Mesothelial cell of epicardium (in vitro differentiated cells): ENCODE results near the gene ADAT1. TPM values are rescaled to one million over a fixed set of nuclear protein-coding genes. Genes with fewer than 3 reads are reported as not detected.

Experiments
- DNase-seq, 2 experiments: peaks; one replicate each; pipeline ENCODE4 v3.0.0; 2021; ENCODE audit warnings: low spot score in 2 of 2; ENCODE audit not compliant: unreplicated experiment in 2 of 2
- H3K27ac Mint-ChIP-seq: 2 replicates; pipeline ENCODE4 v1.8.0; 2021; ENCODE audit warnings: mixed read lengths
- H3K27me3 Mint-ChIP-seq: 2 replicates; pipeline ENCODE4 v1.8.0; 2021; ENCODE audit warnings: low read depth, mixed read lengths
- H3K36me3 Mint-ChIP-seq: 2 replicates; pipeline ENCODE4 v1.8.0; 2021; ENCODE audit warnings: mixed read lengths
- H3K4me1 Mint-ChIP-seq: 2 replicates; pipeline ENCODE4 v1.8.0; 2021; ENCODE audit warnings: mixed read lengths
- H3K4me3 Mint-ChIP-seq: 2 replicates; pipeline ENCODE4 v1.8.0; 2021; ENCODE audit warnings: mild to moderate bottlenecking, moderate library complexity, mixed read lengths
- H3K9me3 Mint-ChIP-seq: 2 replicates; pipeline ENCODE4 v1.8.0; 2021; ENCODE audit warnings: mixed read lengths
- total RNA-seq: library from RNA; stranded (reverse); gene quantifications from 3 replicates; pipeline ENCODE4 v1.2.1, GENCODE V29; 2021
- TF ChIP-seq, protein P1 (sequence below): fragments of 200-600 bp; sonication (generic); IDR thresholded peaks from one replicate; pipeline ENCODE4 v1.5.0; 2021; ENCODE audit warnings: antibody characterized with exemption; ENCODE audit not compliant: unreplicated experiment

ADAT1 gene
- total RNA-seq, 1 donor from 2014 or later = 58.7 TPM

DNA sequence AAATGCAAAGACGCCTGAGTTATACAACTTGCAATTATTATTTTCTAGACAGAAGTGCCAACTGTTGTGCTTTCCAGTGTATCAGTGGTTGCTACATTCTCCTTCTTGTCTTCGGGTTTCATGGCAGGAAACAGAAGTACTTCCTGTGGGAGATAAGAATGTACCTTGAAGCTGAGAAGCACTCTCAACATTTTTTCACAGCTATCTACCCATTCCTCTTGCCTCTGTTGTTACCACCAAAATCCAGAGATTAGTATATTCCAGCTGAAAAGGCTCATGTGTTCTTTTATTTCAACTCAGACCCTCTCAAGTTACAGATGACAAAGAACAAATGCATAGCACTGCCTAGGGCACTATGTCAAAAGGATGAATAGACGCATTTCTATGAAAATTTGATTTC, 4.8 kb upstream of the ADAT1 start:
- peaks cover 1% of the 10 kb centered on the region for H3K4me1 Mint-ChIP-seq
- no peaks in the 10 kb centered on the region for H3K27me3 Mint-ChIP-seq
- no peak for DNase-seq
- H3K9me3 Mint-ChIP-seq = no peaks in the 10 kb centered on the region
- no peak overlapping the region for H3K27ac Mint-ChIP-seq
- H3K4me3 Mint-ChIP-seq = no peak overlapping the region
- TF ChIP-seq, protein P1, sequence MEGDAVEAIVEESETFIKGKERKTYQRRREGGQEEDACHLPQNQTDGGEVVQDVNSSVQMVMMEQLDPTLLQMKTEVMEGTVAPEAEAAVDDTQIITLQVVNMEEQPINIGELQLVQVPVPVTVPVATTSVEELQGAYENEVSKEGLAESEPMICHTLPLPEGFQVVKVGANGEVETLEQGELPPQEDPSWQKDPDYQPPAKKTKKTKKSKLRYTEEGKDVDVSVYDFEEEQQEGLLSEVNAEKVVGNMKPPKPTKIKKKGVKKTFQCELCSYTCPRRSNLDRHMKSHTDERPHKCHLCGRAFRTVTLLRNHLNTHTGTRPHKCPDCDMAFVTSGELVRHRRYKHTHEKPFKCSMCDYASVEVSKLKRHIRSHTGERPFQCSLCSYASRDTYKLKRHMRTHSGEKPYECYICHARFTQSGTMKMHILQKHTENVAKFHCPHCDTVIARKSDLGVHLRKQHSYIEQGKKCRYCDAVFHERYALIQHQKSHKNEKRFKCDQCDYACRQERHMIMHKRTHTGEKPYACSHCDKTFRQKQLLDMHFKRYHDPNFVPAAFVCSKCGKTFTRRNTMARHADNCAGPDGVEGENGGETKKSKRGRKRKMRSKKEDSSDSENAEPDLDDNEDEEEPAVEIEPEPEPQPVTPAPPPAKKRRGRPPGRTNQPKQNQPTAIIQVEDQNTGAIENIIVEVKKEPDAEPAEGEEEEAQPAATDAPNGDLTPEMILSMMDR = no peak
- H3K36me3 Mint-ChIP-seq = peaks cover 51% of the 10 kb centered on the region

- Mint-ChIP-seq H3K27ac (no peak overlapping the region), H3K4me1 (peaks cover 9% of the 10 kb centered on the region), H3K9me3 (no peaks in the 10 kb centered on the region), H3K27me3 (no peaks in the 10 kb centered on the region), H3K36me3 (peaks cover 46% of the 10 kb centered on the region), H3K4me3 (no peak overlapping the region)
- TF ChIP-seq, protein P1 = no peak
- DNase-seq = no peak
These were observed 3.7 kb upstream of the ADAT1 start for GRCh38 chr16:75626806-75627205.

DNA sequence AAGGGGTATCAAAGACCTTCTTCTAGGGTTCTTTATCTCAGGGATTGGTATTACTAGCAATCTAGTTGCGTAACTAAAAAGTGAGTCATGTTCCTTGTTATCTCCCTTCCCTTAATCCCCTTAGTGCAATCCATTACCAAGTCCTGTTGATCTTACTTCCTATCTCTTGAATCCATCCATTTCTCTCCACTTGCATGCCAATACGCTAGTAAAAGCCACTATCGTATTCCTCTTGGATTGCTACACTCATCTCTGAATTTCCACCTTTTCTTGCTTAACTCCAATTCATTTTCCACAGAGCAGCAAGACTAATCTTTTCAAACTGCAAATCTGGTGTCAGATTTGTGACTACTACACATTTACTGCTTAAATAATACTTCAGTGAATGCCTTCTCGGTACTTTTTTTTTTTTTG, 1.8 kb upstream of the ADAT1 start:
- no peaks in the 10 kb centered on the region for H3K27me3 Mint-ChIP-seq
- DNase-seq = no peak
- H3K4me1 Mint-ChIP-seq = peaks cover 23% of the 10 kb centered on the region
- no peaks in the 10 kb centered on the region for H3K9me3 Mint-ChIP-seq
- TF ChIP-seq, protein P1 = no peak
- H3K36me3 Mint-ChIP-seq = peaks cover 37% of the 10 kb centered on the region
- no peak overlapping the region for H3K4me3 Mint-ChIP-seq
- H3K27ac Mint-ChIP-seq = peak overlapping the region; percentile 68

- peaks cover 22% of the 10 kb centered on the region for H3K36me3 Mint-ChIP-seq
- peak overlapping the region; percentile 31 for H3K27ac Mint-ChIP-seq
- DNase-seq = no peak
- TF ChIP-seq, protein P1 = no peak
- H3K27me3 Mint-ChIP-seq = no peaks in the 10 kb centered on the region
- H3K9me3 Mint-ChIP-seq = no peaks in the 10 kb centered on the region
- H3K4me1 Mint-ChIP-seq = peaks cover 23% of the 10 kb centered on the region
- H3K4me3 Mint-ChIP-seq = peak overlapping the region; percentile 95
These were observed 2.0 kb downstream of the ADAT1 start for GRCh38 chr16:75621170-75621477.

- TF ChIP-seq, protein P1 = no peak
- Mint-ChIP-seq H3K27me3 (no peaks in the 10 kb centered on the region), H3K36me3 (peaks cover 16% of the 10 kb centered on the region), H3K4me1 (peaks cover 23% of the 10 kb centered on the region), H3K27ac (peak overlapping the region; percentile 31), H3K9me3 (no peaks in the 10 kb centered on the region), H3K4me3 (peak overlapping the region; percentile 95)
- DNase-seq = no peak
These were observed 2.5 kb downstream of the ADAT1 start for GRCh38 chr16:75620326-75621169.
